ENCODE data around the gene SMPDL3A. TPM values are rescaled to one million over a fixed set of nuclear protein-coding genes. Genes with fewer than 3 reads are reported as not detected.

Gene SMPDL3A
- total RNA-seq, 4 donors from 2014 or later: 82.5 to 111 (median 91.8) TPM

- Histone ChIP-seq H3K4me3 (no peak overlapping the region), H3K27ac (no peak overlapping the region)
- WGBS: 82% methylated on average over 10 of the region's 10 CpGs
Measured at GRCh38 chr6:122753000-122753687, 35.9 kb upstream of the SMPDL3A start.

GRCh38 chr6:122753688-122754056, 35.4 kb upstream of the SMPDL3A start:
- Histone ChIP-seq H3K9me3 (no peaks in the 10 kb centered on the region), H3K27me3 (no peaks in the 10 kb centered on the region), H3K27ac (no peak overlapping the region), H3K4me3 (no peak overlapping the region), H3K4me1 (peaks cover 5% of the 10 kb centered on the region), H3K36me3 (no peaks in the 10 kb centered on the region)
- no peak for TF ChIP-seq POLR2AphosphoS5 (IDR thresholded peaks at IDR 0.05)
- TF ChIP-seq, protein P1, sequence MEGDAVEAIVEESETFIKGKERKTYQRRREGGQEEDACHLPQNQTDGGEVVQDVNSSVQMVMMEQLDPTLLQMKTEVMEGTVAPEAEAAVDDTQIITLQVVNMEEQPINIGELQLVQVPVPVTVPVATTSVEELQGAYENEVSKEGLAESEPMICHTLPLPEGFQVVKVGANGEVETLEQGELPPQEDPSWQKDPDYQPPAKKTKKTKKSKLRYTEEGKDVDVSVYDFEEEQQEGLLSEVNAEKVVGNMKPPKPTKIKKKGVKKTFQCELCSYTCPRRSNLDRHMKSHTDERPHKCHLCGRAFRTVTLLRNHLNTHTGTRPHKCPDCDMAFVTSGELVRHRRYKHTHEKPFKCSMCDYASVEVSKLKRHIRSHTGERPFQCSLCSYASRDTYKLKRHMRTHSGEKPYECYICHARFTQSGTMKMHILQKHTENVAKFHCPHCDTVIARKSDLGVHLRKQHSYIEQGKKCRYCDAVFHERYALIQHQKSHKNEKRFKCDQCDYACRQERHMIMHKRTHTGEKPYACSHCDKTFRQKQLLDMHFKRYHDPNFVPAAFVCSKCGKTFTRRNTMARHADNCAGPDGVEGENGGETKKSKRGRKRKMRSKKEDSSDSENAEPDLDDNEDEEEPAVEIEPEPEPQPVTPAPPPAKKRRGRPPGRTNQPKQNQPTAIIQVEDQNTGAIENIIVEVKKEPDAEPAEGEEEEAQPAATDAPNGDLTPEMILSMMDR (IDR thresholded peaks at IDR 0.05): no peak
- TF ChIP-seq POLR2A (IDR thresholded peaks at IDR 0.05): no peak
- TF ChIP-seq EP300 (IDR thresholded peaks at IDR 0.05): no peak
- WGBS: 62% methylated on average over 5 of the region's 5 CpGs
- DNase-seq (ENCODE audit: low spot score in 2 of 2): no peak

More at GRCh38 chr6:122753000-122753687, 35.9 kb upstream of the SMPDL3A start:
- no peak for DNase-seq (ENCODE audit: low spot score in 2 of 2)
- TF ChIP-seq EP300 (IDR thresholded peaks at IDR 0.05): no peak
- TF ChIP-seq, protein P1 (IDR thresholded peaks at IDR 0.05): no peak
- TF ChIP-seq POLR2A (IDR thresholded peaks at IDR 0.05): no peak
- TF ChIP-seq POLR2AphosphoS5 (IDR thresholded peaks at IDR 0.05): no peak
- Histone ChIP-seq H3K27me3 (no peaks in the 10 kb centered on the region), H3K4me1 (peaks cover 5% of the 10 kb centered on the region), H3K36me3 (no peaks in the 10 kb centered on the region), H3K9me3 (no peaks in the 10 kb centered on the region)

DNA sequence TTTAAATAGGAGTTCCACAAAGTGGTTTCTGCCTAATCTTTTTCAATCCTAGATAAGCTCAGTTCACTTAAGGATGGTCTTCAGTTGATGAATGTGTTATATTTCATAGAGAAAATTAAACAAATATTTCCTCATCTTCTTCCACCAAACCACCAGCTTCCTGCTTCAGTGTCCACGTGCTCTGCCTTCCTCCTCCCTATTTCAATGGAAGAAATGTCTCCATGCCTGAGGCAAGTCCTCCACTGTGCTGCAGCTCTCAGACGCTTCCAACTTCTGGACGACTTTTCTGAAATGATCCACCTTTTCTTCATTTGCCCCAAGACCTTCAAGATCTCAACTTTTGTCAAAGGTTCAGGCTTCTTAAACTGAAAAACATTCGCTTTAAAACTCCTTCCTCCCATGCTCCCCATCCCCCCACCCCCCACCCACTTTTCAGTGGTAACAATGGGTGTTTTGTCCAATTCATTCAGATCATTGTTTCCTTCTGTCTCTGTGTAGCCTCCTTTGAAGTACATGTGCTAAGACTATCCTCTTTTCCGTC, 34.8 kb upstream of the SMPDL3A start:
- H3K4me1 ChIP-seq: peaks cover 6% of the 10 kb centered on the region
- no peak overlapping the region for H3K4me3 ChIP-seq
- TF ChIP-seq, protein P1 (IDR thresholded peaks at IDR 0.05): no peak
- TF ChIP-seq EP300 (IDR thresholded peaks at IDR 0.05) (no peak), POLR2AphosphoS5 (IDR thresholded peaks at IDR 0.05) (no peak), POLR2A (IDR thresholded peaks at IDR 0.05) (no peak)
- 70% methylated on average over 5 of the region's 5 CpGs for WGBS
- no peaks in the 10 kb centered on the region for H3K36me3 ChIP-seq
- no peaks in the 10 kb centered on the region for H3K9me3 ChIP-seq
- no peak overlapping the region for H3K27ac ChIP-seq
- no peaks in the 10 kb centered on the region for H3K27me3 ChIP-seq
- DNase-seq (ENCODE audit: low spot score in 2 of 2): no peak

DNA sequence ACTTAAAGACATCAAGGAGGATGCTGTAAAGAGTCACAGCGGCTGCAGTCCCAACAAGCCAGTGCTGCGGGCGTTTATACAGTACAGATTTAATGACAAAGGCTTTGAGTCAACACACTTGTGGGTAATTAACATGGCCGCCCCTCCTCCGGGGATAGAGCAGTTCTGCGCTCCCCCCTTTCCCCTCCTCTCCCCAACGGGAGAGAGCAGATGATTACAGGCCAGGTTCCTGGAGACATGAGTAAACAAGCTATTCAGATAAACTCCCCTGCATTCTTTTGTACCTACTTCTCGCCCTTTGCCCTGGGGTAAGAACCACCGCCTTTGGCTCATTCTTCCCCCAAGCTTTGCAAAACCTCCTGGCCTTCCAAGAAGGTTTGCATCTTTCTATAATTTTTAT, 33.2 kb upstream of the SMPDL3A start:
- TF ChIP-seq EP300 (IDR thresholded peaks at IDR 0.05) (no peak), POLR2A (IDR thresholded peaks at IDR 0.05) (no peak), POLR2AphosphoS5 (IDR thresholded peaks at IDR 0.05) (no peak)
- TF ChIP-seq, protein P1 (IDR thresholded peaks at IDR 0.05): no peak
- H3K4me1 ChIP-seq: peaks cover 7% of the 10 kb centered on the region
- H3K27ac ChIP-seq: no peak overlapping the region
- 62% methylated on average over 8 of the region's 9 CpGs for WGBS
- no peak overlapping the region for H3K4me3 ChIP-seq
- H3K36me3 ChIP-seq: no peaks in the 10 kb centered on the region
- no peaks in the 10 kb centered on the region for H3K9me3 ChIP-seq
- DNase-seq (ENCODE audit: low spot score in 2 of 2): no peak
- H3K27me3 ChIP-seq: no peaks in the 10 kb centered on the region

- WGBS: 21% methylated on average over 1 of the region's 1 CpG
- TF ChIP-seq, protein P1 (IDR thresholded peaks at IDR 0.05): no peak
- no peak for TF ChIP-seq POLR2AphosphoS5 (IDR thresholded peaks at IDR 0.05)
- TF ChIP-seq EP300 (IDR thresholded peaks at IDR 0.05): no peak
- TF ChIP-seq POLR2A (IDR thresholded peaks at IDR 0.05): no peak
- Histone ChIP-seq H3K27me3 (no peaks in the 10 kb centered on the region), H3K27ac (no peak overlapping the region), H3K4me1 (peaks cover 7% of the 10 kb centered on the region), H3K4me3 (no peak overlapping the region), H3K9me3 (no peaks in the 10 kb centered on the region), H3K36me3 (no peaks in the 10 kb centered on the region)
- no peak for DNase-seq (ENCODE audit: low spot score in 2 of 2)
Measured at GRCh38 chr6:122758927-122759334, 30.1 kb upstream of the SMPDL3A start.
